ENCODE results near the gene AGAP2.

AGAP2 gene

GRCh38 chr12:57753756-57754337 is 15.3 kb upstream of the AGAP2 start:
- Mint-ChIP-seq H3K4me1 (peaks cover 53% of the 10 kb centered on the region), H3K27me3 (ENCODE audit: low read depth, poor library complexity) (peaks cover 60% of the 10 kb centered on the region), H3K4me3 (peak overlapping the region; percentile 91), H3K36me3 (ENCODE audit: low read depth) (peaks cover 34% of the 10 kb centered on the region), H3K27ac (peak overlapping the region; percentile 47), H3K9me3 (no peaks in the 10 kb centered on the region)
- no peak for TF ChIP-seq CTCF (IDR thresholded peaks at IDR 0.05)
- no peak for DNase-seq

- no peaks in the 10 kb centered on the region for H3K9me3 Mint-ChIP-seq
Measured at GRCh38 chr12:57752668-57753000, 14.1 kb upstream of the AGAP2 start.

GRCh38 chr12:57751788-57752667 is 13.5 kb upstream of the AGAP2 start, which contains the start of gene CDK4:
Gene CDK4 (minus strand): TSS chr12:57752310. CDS start chr12:57751717, 593 bp downstream.
- Mint-ChIP-seq H3K4me3 (peak within 1 kb of the TSS; percentile 98), H3K27ac (peak within 1 kb of the TSS; percentile 94), H3K9me3 (no peaks in the 10 kb centered on the region), H3K4me1 (peaks cover 53% of the 10 kb centered on the region), H3K36me3 (ENCODE audit: low read depth) (peaks cover 46% of the 10 kb centered on the region), H3K27me3 (ENCODE audit: low read depth, poor library complexity) (peaks cover 43% of the 10 kb centered on the region)
- no peak for TF ChIP-seq CTCF (IDR thresholded peaks at IDR 0.05)
- DNase-seq = peak; percentile 99

More at GRCh38 chr12:57752668-57753000, 14.1 kb upstream of the AGAP2 start:
- no peak overlapping the region for H3K27ac Mint-ChIP-seq
- H3K36me3 Mint-ChIP-seq (ENCODE audit: low read depth) = peaks cover 40% of the 10 kb centered on the region
- peaks cover 53% of the 10 kb centered on the region for H3K4me1 Mint-ChIP-seq
- peaks cover 47% of the 10 kb centered on the region for H3K27me3 Mint-ChIP-seq (ENCODE audit: low read depth, poor library complexity)
- TF ChIP-seq CTCF (IDR thresholded peaks at IDR 0.05) = no peak
- DNase-seq = no peak
- peak overlapping the region; percentile 98 for H3K4me3 Mint-ChIP-seq

GRCh38 chr12:57751432-57751787 is 12.9 kb upstream of the AGAP2 start:
- H3K9me3 Mint-ChIP-seq = no peaks in the 10 kb centered on the region
- H3K4me3 Mint-ChIP-seq = peak overlapping the region; percentile 98
- peaks cover 50% of the 10 kb centered on the region for H3K4me1 Mint-ChIP-seq
- TF ChIP-seq CTCF (IDR thresholded peaks at IDR 0.05) = no peak
- DNase-seq = no peak
- peaks cover 53% of the 10 kb centered on the region for H3K36me3 Mint-ChIP-seq (ENCODE audit: low read depth)
- H3K27ac Mint-ChIP-seq = peak overlapping the region; percentile 94
- peaks cover 37% of the 10 kb centered on the region for H3K27me3 Mint-ChIP-seq (ENCODE audit: low read depth, poor library complexity)

GRCh38 chr12:57750561-57751431 is 12.3 kb upstream of the AGAP2 start:
- DNase-seq = no peak
- H3K4me1 Mint-ChIP-seq = peaks cover 51% of the 10 kb centered on the region
- peak overlapping the region; percentile 98 for H3K4me3 Mint-ChIP-seq
- peak overlapping the region; percentile 94 for H3K27ac Mint-ChIP-seq
- peaks cover 59% of the 10 kb centered on the region for H3K36me3 Mint-ChIP-seq (ENCODE audit: low read depth)
- peaks cover 31% of the 10 kb centered on the region for H3K27me3 Mint-ChIP-seq (ENCODE audit: low read depth, poor library complexity)
- no peak for TF ChIP-seq CTCF (IDR thresholded peaks at IDR 0.05)
- H3K9me3 Mint-ChIP-seq = no peaks in the 10 kb centered on the region

Data from nephron progenitor cell (in vitro differentiated cells).